Femur (tissue), 1 donor: Measurements from ENCODE around the gene HSPA12A.
"Not testable (repeated sequence)": the region's sequence is repeated elsewhere in the genome, so short reads cannot be mapped to it uniquely, and the experiment has no call there.

Experiments used
- DNase-seq: peaks from one replicate; pipeline ENCODE4 v3.0.0-alpha.2; 2017

Gene HSPA12A

GRCh38 chr10:116715839-116716377 lies 26.5 kb downstream of the HSPA12A start:
- no peak for DNase-seq

DNA sequence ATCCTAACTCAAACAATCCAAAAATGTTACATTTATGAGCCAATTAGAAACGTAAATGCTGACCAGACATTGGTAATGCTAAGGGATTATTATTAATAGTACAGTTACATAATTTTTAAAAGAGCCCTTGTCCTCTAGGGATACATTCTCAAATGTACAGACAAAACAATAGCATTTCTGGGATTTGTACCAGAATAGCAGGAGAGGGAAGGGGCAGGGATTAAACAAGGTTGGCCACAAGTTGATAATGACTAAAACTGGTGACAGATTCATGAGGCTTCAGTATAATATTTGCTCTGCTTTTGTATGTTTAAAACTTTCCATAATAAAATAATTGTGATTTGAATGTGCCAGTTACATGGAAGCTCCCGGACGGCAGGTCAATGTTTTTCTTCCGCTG lies 27.0 kb downstream of the HSPA12A start:
- DNase-seq = no peak

DNA sequence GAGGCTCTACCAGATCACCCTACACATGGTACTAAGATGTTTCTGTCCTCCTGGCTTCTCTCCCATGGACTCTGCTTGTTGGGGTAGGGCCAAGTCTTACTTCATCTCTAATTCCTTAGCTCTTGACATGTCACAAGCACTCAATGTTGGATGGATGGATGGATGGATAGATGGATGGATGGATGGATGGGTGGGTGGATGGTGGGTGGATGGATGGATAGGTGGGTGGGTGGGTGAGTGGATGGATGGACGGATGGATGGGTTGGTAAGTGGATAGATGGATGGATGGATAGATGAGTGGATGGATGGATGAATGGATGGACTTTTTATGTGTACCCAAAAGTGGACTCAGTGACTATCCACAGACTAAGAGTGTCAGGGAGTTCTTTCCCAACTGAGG lies 28.5 kb downstream of the HSPA12A start:
- no peak for DNase-seq

- DNase-seq = no peak
Measured at GRCh38 chr10:116712989-116713543, 29.3 kb downstream of the HSPA12A start.

DNA sequence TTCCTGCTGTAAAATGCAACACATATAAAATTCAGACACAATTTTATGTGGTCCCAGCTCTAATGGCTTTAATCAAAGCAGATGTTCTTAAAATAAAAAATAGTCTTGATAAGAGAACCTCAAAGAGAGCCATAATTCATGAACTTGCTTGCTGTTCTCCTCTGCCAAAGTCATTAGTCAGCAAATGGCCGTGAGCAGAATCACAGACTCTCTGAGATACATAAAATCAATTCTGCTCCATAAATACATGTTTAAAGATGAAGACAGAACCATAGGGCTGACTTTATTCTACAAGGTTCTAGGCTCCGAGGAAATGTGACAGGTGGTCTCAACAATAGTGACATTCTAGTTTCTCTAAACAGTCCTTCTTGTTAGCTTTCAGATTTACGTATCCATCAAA lies 29.8 kb downstream of the HSPA12A start:
- no peak for DNase-seq

DNA sequence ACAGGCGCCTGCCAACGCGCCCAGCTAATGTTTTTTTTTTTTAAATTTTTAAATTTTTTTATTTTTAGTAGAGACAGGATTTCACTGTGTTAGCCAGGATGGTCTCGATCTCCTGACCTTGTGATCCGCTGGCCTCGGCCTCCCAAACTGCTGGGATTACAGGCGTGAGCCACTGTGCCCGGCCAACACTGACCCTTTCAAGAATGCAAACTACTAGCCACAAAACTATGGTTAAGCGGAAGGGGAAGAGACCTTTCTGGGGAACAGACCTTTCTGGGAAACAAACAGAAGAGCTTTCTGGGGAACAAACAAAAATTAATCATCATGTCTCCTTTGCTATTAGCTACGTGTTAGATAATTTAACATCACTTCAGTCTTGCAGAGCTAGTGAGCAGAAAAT lies 30.6 kb downstream of the HSPA12A start:
- not testable (repeated sequence) for DNase-seq

DNA sequence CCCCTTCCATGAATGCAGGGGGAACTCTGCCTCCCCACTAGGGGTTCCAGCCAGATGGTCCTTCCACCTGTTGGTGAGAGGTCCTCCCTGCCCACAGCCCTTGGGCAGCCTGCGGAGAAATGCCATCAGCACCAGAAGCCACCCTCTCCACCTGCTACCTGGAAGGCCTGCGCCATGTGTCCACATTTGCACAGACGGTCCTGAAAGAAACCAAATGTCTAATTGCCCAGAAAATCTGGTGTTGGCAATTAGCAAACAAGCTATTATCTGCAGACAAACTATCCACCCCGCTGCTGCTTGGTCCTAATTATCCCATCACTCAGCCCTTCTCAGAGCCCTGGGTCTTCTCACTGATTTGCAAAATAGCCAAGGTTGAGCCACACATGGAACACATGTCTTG lies 32.3 kb downstream of the HSPA12A start:
- no peak for DNase-seq

DNA sequence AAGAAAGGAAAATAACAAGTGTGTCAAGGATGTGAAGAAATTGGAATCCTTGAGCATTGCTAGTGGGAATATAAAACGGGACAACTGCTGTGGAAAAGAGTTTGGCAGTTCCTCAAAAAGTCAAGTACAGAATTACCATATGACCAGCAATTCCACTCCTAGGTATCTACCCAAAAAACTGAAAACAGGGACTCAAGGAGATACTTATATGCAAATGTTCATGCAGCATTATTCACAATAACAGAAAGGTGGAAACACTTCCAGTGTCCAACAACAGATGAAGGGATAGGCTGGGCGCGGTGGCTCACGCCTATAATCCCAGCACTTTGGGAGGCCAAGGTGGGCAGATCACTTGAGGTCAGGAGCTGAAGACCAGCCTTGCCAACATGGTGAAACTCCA lies 33.5 kb downstream of the HSPA12A start:
- DNase-seq = no peak

DNA sequence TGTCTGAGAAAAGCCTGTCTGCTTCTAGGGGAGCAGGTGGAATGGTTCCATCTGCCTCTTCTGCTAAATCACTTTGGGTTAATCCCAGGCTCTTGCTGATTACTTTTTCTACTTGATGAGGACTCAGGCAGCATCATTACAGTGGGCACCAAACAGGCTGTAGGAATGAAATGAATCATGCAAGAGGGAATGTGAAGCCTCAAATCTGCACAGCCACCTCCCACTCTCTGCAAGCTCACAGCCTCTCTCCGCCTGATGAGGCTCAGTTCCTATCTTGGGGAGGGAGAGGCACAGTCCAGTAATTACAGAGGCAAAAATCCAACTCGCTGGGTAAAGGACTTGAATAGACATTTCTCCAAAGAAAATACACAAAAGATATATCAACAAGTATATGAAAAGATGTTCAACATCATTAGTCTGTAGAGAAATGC lies 34.0 kb downstream of the HSPA12A start:
- DNase-seq = no peak

- no peak for DNase-seq
Measured at GRCh38 chr10:116707981-116708380, 34.4 kb downstream of the HSPA12A start.

DNA sequence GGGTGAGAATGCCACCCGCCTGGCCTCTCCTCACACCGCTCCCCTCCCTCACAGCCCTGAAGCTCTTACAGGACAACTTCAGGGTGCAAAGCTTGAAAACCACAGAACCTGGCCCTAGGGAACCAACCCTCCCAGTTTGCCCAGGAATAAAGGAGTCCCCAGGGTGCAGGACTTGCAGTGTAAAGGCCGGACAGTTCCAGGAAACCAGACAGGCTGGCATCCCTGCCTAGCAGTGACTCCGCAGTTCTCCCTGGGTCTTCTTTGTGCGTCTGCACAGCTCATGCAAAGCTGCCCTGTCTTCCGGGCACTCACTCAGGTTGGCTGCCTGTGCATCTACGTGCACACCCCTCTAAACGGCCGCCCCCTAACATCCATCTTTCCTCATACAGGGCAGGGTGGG lies 36.1 kb downstream of the HSPA12A start:
- no peak for DNase-seq

GRCh38 chr10:116705498-116705897 lies 36.9 kb downstream of the HSPA12A start:
- no peak for DNase-seq

DNA sequence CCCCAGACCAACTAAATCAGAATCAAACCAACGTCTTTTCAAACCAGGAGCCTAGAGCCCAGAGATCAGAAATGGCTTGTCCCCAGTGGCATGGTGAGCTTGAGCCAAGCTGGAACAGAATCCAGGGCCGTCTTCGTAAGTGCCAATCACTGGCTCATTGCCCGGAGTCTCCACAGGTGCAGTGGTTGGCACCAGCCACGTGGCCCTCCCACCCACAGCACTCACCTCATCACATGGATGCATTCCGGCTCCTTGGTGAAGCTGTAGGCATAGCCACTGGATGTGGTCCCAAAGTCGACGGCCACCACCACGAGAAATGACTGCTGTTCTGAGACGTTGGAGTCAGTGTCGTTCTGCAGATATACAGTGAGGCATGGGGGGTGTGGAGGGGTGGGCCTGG lies 37.4 kb downstream of the HSPA12A start:
- DNase-seq = no peak

DNA sequence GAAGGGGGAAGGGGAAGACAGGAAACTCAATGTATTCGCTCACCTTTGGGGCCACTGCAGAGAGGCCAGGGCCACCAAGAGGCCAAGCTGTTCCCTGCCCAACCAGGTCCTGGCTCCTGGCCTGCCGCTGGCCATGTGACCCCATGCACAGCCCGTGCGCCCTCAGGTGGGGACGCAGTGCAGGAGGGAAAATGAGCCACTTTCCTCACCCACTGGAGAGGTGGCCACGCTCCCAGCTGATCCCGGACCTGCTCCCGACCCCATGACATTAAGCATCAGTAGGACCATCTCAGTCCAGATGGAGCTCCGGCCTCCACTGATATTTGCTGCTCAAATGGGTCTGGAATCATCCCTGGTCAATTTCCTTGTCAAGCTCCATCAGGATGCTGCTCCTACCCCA lies 40.2 kb downstream of the HSPA12A start:
- no peak for DNase-seq

- DNase-seq = no peak
Measured at GRCh38 chr10:116699471-116700150, 42.8 kb downstream of the HSPA12A start.

DNA sequence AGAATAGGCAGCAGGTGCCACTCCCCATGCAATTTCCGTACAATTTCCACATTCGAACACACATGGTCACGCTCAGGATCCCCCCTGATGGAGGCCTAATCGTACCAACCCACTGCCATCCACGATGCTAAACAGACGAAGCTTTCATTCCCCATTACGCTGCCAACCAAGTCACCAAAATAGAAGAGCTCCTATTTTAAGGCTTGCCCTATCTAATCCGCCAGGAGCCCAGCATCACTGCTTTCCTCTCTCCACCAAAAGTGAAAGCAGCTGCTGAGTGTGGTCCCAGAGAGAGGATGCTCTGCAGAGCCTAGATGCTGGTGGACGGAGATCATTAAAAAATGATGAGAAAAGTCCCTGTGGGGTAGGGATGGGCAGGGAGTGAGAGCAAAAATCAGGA lies 43.3 kb downstream of the HSPA12A start:
- no peak for DNase-seq

DNA sequence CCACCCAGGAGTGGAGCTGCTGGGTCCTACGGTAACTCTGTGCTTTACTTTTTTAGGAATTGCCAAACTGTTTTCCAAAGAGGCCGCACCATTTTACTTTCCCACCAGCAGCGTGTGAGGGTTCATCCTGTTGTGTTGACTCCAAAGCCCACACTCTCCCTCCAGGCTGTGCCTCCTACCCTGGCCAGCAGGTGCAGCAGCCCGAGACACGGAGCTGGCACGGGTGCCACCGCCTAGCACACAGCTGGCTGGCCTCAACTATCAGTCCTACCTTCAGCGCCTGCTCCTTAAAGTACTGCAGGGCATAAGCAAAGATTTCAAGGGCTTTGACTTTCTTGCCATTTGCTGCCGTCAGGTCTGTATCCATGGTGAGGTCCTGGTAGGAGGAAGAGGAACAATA lies 44.0 kb downstream of the HSPA12A start:
- DNase-seq = no peak

DNA sequence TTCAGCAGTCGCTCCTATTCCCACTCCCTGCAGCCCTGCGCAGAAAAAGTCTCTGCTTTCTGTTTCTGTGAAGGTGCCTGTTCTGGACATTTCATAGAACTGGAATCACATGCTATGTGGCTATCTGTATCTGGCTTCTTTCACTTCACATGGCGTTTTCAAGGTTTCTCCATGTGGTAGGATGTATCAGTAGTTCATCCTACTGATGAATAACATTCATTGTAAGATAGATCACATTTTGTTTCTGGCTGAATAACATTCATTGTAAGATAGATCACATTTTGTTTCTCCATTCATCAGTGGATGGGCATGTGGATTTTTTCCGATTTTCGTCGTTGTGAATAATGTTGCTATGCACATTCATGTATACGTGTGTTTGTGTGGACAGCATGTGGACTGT lies 44.5 kb downstream of the HSPA12A start:
- no peak for DNase-seq

GRCh38 chr10:116696919-116697318 lies 45.4 kb downstream of the HSPA12A start:
- no peak for DNase-seq

GRCh38 chr10:116694927-116695268 lies 47.5 kb downstream of the HSPA12A start:
- DNase-seq = no peak

- DNase-seq = no peak
Measured at GRCh38 chr10:116694243-116694926, 48.0 kb downstream of the HSPA12A start.

DNA sequence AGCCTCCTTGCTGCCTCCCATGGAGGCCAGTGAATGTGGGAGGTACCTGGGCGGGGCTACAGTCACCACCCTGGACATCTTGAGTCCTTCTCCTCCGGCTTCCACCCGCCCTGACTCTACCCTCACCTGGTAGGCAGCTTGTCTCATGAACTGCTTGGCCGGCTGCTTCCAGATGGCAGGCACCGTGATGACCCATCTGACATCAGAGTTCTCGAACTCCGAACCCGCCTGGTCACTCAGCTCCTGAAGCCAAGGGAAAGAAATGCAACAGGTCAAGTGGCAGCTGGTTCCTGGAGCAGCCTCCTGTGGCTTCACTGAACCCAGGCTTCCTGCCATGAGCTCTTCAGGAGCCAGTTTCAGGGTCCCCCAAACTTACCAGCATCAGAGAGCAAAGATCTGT lies 50.1 kb downstream of the HSPA12A start:
- no peak for DNase-seq

- peak; percentile 82 for DNase-seq
Measured at GRCh38 chr10:116691635-116692034, 50.7 kb downstream of the HSPA12A start.
